ENCODE data around the gene DQX1. TPM values are rescaled to one million over a fixed set of nuclear protein-coding genes. Genes with fewer than 3 reads are reported as not detected.

DQX1 gene
- total and polyA plus RNA-seq, 9 of the 15 experiments (the other 6 are each of a cell fraction or from before 2014, with no cell fraction given): 0.04 to 0.38 (median 0.18) TPM; not detected in 1

- TF ChIP-seq ZNF277 (CRISPR knock-in tag; IDR thresholded peaks at IDR 0.05; ENCODE audit: borderline replicate concordance) (no peak), RNF219 (CRISPR knock-in tag; IDR thresholded peaks at IDR 0.05) (no peak), ATF6 (CRISPR knock-in tag; IDR thresholded peaks at IDR 0.05) (peak; percentile 78; the same call in 1 of the 2 replicates), DPF2 (IDR thresholded peaks at IDR 0.05) (peak; percentile 27; the same call in 1 of the 2 replicates), MNT (conservative IDR thresholded peaks at IDR 0.05) (peak; percentile 6 to 85), TSHZ1 (CRISPR knock-in tag; IDR thresholded peaks at IDR 0.05) (no peak), POLR2A (conservative IDR thresholded peaks at IDR 0.05) (peak; percentile 91), ZNF518B (CRISPR knock-in tag; IDR thresholded peaks at IDR 0.05) (no peak), NR2C2 (CRISPR knock-in tag; IDR thresholded peaks at IDR 0.05) (peak; percentile 99), NR2C2 (tag; IDR thresholded peaks at IDR 0.05) (peak; percentile 100), ZNF232 (CRISPR knock-in tag; IDR thresholded peaks at IDR 0.05) (no peak)
These were observed 43.0 kb downstream of the DQX1 start, which contains the start of the genes CCDC142 and TTC31 (continued) for GRCh38 chr2:74482801-74483674.

Data from K562 (cell line).